ENCODE data around the gene PCDH9. TPM values are rescaled to one million over a fixed set of nuclear protein-coding genes. Genes with fewer than 3 reads are reported as not detected.

The PCDH9 gene
- total RNA-seq, 2 donors from 2014 or later = 0.44 to 1.0 TPM

DNA sequence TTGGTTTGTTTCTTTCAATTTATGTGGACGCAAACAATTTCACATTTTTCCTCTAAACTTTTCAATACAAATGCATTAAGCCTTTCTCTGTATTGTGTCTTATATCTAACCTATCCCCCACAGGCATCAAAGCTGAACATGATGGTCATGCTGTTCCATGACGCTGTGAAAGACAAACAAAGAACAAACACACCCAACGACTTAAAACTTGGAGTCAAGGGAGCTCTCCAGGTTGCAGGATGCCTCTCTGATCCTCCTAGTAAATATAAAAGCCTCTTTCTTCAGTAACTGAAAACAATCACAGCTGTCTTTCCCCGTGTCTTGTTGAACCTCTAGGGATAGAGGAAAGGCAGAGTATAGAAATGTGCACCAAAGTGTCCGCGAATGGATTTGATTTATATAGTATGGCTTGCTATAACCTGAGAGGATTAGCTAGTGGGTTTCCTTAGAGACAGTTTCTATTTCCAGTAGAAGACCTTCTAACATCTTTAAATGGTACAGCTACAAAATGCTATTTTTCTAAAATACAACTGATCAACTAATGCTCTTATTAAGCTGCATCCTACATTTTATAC lies 43.1 kb downstream of the PCDH9 start:
- Histone ChIP-seq H3K4me3 (no peak overlapping the region), H3K9me3 (no peaks in the 10 kb centered on the region), H3K27ac (no peak overlapping the region), H3K4me1 (no peaks in the 10 kb centered on the region), H3K36me3 (no peaks in the 10 kb centered on the region), H3K27me3 (no peaks in the 10 kb centered on the region), H3K9ac (ENCODE audit: low read depth in 2 of 2, low read length in 2 of 2) (no peak overlapping the region)
- DNase-seq = no peak
- intact Hi-C loops (cut with DNase I) = no loop called here
- TF ChIP-seq, protein P1, sequence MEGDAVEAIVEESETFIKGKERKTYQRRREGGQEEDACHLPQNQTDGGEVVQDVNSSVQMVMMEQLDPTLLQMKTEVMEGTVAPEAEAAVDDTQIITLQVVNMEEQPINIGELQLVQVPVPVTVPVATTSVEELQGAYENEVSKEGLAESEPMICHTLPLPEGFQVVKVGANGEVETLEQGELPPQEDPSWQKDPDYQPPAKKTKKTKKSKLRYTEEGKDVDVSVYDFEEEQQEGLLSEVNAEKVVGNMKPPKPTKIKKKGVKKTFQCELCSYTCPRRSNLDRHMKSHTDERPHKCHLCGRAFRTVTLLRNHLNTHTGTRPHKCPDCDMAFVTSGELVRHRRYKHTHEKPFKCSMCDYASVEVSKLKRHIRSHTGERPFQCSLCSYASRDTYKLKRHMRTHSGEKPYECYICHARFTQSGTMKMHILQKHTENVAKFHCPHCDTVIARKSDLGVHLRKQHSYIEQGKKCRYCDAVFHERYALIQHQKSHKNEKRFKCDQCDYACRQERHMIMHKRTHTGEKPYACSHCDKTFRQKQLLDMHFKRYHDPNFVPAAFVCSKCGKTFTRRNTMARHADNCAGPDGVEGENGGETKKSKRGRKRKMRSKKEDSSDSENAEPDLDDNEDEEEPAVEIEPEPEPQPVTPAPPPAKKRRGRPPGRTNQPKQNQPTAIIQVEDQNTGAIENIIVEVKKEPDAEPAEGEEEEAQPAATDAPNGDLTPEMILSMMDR (IDR thresholded peaks at IDR 0.05) = no peak

DNA sequence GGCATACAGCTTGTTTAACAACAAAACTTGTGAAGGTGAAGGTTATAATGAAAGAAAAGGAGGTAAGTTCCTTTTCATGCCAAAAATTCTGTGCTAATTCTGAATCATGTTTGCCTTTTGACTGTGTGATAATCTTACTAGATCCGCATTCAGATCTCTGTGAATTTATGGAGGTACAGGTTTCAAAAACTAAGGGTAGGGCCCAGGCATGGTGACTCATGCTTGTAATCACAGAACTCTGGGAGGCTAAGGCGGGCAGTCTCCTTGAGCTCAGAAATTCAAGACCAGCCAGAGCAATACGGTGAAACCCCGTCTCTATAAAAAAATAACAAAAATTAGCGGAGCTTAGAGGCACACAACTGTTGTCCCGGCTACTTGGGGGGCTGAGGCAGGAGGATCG lies 45.9 kb downstream of the PCDH9 start:
- TF ChIP-seq, protein P1 (IDR thresholded peaks at IDR 0.05) = no peak
- Histone ChIP-seq H3K4me1 (no peaks in the 10 kb centered on the region), H3K27ac (no peak overlapping the region), H3K9ac (ENCODE audit: low read depth in 2 of 2, low read length in 2 of 2) (no peak overlapping the region), H3K4me3 (no peak overlapping the region), H3K9me3 (no peaks in the 10 kb centered on the region), H3K36me3 (no peaks in the 10 kb centered on the region), H3K27me3 (no peaks in the 10 kb centered on the region)
- intact Hi-C loops (cut with DNase I) = no loop called here
- DNase-seq = no peak

DNA sequence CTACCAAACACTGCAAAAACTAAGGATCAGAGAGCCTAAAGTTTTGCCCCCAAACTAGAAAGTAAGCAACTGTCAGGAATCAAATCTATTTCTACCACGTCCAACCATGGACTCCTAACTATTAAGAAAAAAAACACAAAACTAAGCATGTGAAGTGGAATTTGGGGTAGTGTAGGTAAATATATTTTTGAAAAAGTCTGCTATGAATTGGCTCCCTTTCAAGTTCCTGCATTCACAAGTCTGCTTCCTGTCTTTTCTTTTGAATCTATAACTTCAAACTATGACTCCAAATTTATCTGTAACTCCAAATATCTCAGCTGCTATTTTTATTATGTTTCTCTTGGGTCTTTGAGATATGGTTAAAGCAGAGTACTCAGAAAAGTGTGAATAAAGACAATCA lies 47.0 kb downstream of the PCDH9 start:
- Histone ChIP-seq H3K27ac (no peak overlapping the region), H3K9me3 (no peaks in the 10 kb centered on the region), H3K4me3 (no peak overlapping the region), H3K4me1 (no peaks in the 10 kb centered on the region), H3K9ac (ENCODE audit: low read depth in 2 of 2, low read length in 2 of 2) (no peak overlapping the region), H3K27me3 (no peaks in the 10 kb centered on the region), H3K36me3 (no peaks in the 10 kb centered on the region)
- TF ChIP-seq, protein P1 (IDR thresholded peaks at IDR 0.05) = no peak
- intact Hi-C loops (cut with DNase I) = no loop called here
- no peak for DNase-seq

DNA sequence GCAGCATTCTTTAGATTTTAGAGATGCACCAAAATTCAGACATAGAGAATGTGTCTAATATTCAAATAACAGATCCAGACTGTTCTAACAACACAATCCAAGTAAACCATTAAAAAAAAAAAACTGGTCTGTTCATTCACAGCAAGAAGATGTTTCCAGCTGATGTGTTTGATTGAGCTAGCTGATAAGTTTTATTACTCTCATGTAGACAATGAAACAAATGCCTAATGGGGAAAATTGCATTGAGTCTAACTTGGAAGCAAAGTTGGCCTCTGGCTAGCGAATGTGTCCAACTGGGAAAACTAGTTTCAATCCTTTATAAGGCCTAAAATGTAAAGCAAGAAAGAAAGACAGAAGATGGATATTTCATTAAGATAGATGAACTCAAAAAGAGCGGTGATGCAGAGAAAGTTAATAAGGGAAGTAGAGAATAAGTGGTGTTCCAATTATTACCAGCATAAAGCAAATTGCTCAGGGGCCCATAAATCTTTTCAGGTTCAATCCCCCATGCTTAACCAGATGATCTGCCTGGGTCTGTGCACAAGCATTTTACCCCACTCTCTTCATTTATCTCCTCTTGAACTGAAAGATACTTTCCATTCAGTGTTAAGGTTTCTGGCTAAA lies 54.2 kb downstream of the PCDH9 start:
- no peaks in the 10 kb centered on the region for H3K36me3 ChIP-seq
- no peak overlapping the region for H3K9ac ChIP-seq (ENCODE audit: low read depth in 2 of 2, low read length in 2 of 2)
- H3K4me3 ChIP-seq = no peak overlapping the region
- no peaks in the 10 kb centered on the region for H3K4me1 ChIP-seq
- TF ChIP-seq, protein P1 (IDR thresholded peaks at IDR 0.05) = no peak
- no peaks in the 10 kb centered on the region for H3K27me3 ChIP-seq
- no peaks in the 10 kb centered on the region for H3K9me3 ChIP-seq
- H3K27ac ChIP-seq = no peak overlapping the region
- intact Hi-C loops (cut with DNase I) = no loop called here
- no peak for DNase-seq

DNA sequence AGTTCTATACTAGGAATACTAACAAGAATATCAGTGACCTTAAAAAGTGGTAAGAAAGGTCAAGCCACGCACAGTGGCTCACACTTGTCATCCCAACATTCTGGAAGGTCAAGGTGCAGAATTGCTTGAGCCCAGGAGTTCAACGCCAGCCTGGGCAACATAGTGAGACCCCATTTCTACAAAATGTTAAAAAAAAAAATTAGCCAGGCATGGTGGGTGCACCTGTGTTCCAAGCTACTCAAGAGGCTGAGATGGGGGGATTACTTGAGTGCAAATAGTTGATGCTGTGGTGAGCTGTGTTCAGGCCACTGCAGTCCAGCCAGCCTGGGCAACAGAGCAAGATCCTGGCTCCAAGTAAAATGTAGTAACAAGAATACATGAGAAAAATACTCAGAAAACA lies 61.8 kb downstream of the PCDH9 start:
- H3K27ac ChIP-seq = no peak overlapping the region
- H3K27me3 ChIP-seq = no peaks in the 10 kb centered on the region
- no peaks in the 10 kb centered on the region for H3K36me3 ChIP-seq
- H3K4me3 ChIP-seq = no peak overlapping the region
- TF ChIP-seq, protein P1 (IDR thresholded peaks at IDR 0.05) = no peak
- no peak overlapping the region for H3K9ac ChIP-seq (ENCODE audit: low read depth in 2 of 2, low read length in 2 of 2)
- no peak for DNase-seq
- H3K4me1 ChIP-seq = no peaks in the 10 kb centered on the region
- H3K9me3 ChIP-seq = no peaks in the 10 kb centered on the region
- intact Hi-C loops (cut with DNase I) = no loop called here
